Measurements from ENCODE around the gene HNRNPA3.

HNRNPA3 gene

GRCh38 chr2:177234267-177234666 lies 21.7 kb downstream of the HNRNPA3 start:
- DNase-seq (ENCODE audit: low read depth): no peak
- H3K4me3 ChIP-seq (ENCODE audit: low read depth, low read length): no peak overlapping the region
- TF ChIP-seq CTCF (IDR thresholded peaks at IDR 0.05; ENCODE audit: control insufficient read depth, extremely low read depth, insufficient read depth): no peak

- DNase-seq (ENCODE audit: low read depth): no peak
- TF ChIP-seq CTCF (IDR thresholded peaks at IDR 0.05; ENCODE audit: control insufficient read depth, extremely low read depth, insufficient read depth): no peak
- no peak overlapping the region for H3K4me3 ChIP-seq (ENCODE audit: low read depth, low read length)
These were observed 23.4 kb downstream of the HNRNPA3 start for GRCh38 chr2:177235855-177236437.

GRCh38 chr2:177237932-177238331 lies 25.3 kb downstream of the HNRNPA3 start:
- no peak for TF ChIP-seq CTCF (IDR thresholded peaks at IDR 0.05; ENCODE audit: control insufficient read depth, extremely low read depth, insufficient read depth)
- no peak overlapping the region for H3K4me3 ChIP-seq (ENCODE audit: low read depth, low read length)
- no peak for DNase-seq (ENCODE audit: low read depth)

GRCh38 chr2:177239053-177239452 lies 26.5 kb downstream of the HNRNPA3 start:
- no peak for TF ChIP-seq CTCF (IDR thresholded peaks at IDR 0.05; ENCODE audit: control insufficient read depth, extremely low read depth, insufficient read depth)

GRCh38 chr2:177239932-177240630 lies 27.5 kb downstream of the HNRNPA3 start:
- no peak overlapping the region for H3K4me3 ChIP-seq (ENCODE audit: low read depth, low read length)
- DNase-seq (ENCODE audit: low read depth): peak; percentile 62
- no peak for TF ChIP-seq CTCF (IDR thresholded peaks at IDR 0.05; ENCODE audit: control insufficient read depth, extremely low read depth, insufficient read depth)

More at GRCh38 chr2:177239053-177239452, 26.5 kb downstream of the HNRNPA3 start:
- no peak for DNase-seq (ENCODE audit: low read depth)
- H3K4me3 ChIP-seq (ENCODE audit: low read depth, low read length): no peak overlapping the region

- no peak for TF ChIP-seq CTCF (IDR thresholded peaks at IDR 0.05; ENCODE audit: control insufficient read depth, extremely low read depth, insufficient read depth)
- DNase-seq (ENCODE audit: low read depth): no peak
- peak overlapping the region; percentile 34 for H3K4me3 ChIP-seq (ENCODE audit: low read depth, low read length)
These were observed 29.1 kb downstream of the HNRNPA3 start for GRCh38 chr2:177241711-177242120.
